HepG2 (cell line): ENCODE results near the gene ZDHHC16. TPM values are rescaled to one million over a fixed set of nuclear protein-coding genes. Genes with fewer than 3 reads are reported as not detected.

ENCODE experiments used
- DDIT3 ChIP-seq: sonication (generic); formaldehyde crosslinking; IDR thresholded peaks from 2 replicates; pipeline ENCODE4 v1.4.0; 2020; ENCODE audit warnings: mild to moderate bottlenecking, missing genetic modification reagents
- GMEB2 ChIP-seq: IDR thresholded peaks from 2 replicates; pipeline ENCODE4 v1.6.1; 2016; ENCODE audit warnings: missing biosample characterization, missing genetic modification reagents, low read depth
- GPBP1L1 ChIP-seq: sonication (generic); formaldehyde crosslinking; IDR thresholded peaks from 2 replicates; pipeline ENCODE4 v1.5.0; 2020; ENCODE audit warnings: mild to moderate bottlenecking, missing genetic modification reagents
- LRRFIP1 ChIP-seq: sonication (generic); formaldehyde crosslinking; conservative IDR thresholded peaks from 2 replicates; pipeline ENCODE4 v1.4.0; 2020; ENCODE audit warnings: missing genetic modification reagents
- MED13 ChIP-seq: sonication (generic); formaldehyde crosslinking; IDR thresholded peaks from 2 replicates; pipeline ENCODE4 v1.5.0; 2020; ENCODE audit warnings: missing genetic modification reagents
- ZMYM3 ChIP-seq: sonication (generic); formaldehyde crosslinking; IDR thresholded peaks from 2 replicates; pipeline ENCODE4 v1.5.1; 2020; ENCODE audit warnings: mild to moderate bottlenecking, missing genetic modification reagents
- ZNF34 ChIP-seq: sonication (generic); formaldehyde crosslinking; IDR thresholded peaks from 2 replicates; pipeline ENCODE4 v1.4.0; 2020; ENCODE audit warnings: mild to moderate bottlenecking, missing genetic modification reagents, borderline replicate concordance
- polyA plus RNA-seq, 8 experiments: library from polyadenylated mRNA; depleted of rRNA in 3 of 8; stranded (reverse) in 7 of 8; unstranded in 1 of 8; fragments of >200 nt; fragmentation: Illumina TruSeq in 4 of 8; extraction: Trizol in 4 of 8; gene quantifications; 2 replicates each; pipeline versions ENCODE4 v1.2.1 to v1.2.3, GENCODE V29; 2011 to 2016; ENCODE audit warnings: low read depth in 4 of 8, missing spikeins in 1 of 8, mixed read lengths in 1 of 8; ENCODE audit not compliant: insufficient read depth in 1 of 8
- total RNA-seq, 5 experiments: library from RNA; depleted of rRNA; stranded (reverse); fragments of >200 nt; fragmentation: Illumina TruSeq; extraction: Trizol; gene quantifications; 2 replicates each; pipeline ENCODE4 v1.2.3, GENCODE V29; 2016; ENCODE audit warnings: low read depth in 1 of 5

Gene ZDHHC16
- total and polyA plus RNA-seq, 2 of the 13 experiments (the other 11 are each of a cell fraction or from before 2014, with no cell fraction given): 40.8 to 41.8 TPM

GRCh38 chr10:97485647-97486281, 39.8 kb downstream of the ZDHHC16 start (continued):
- TF ChIP-seq DDIT3 (no peak), LRRFIP1 (CRISPR knock-in tag) (no peak), GPBP1L1 (CRISPR knock-in tag) (no peak), ZMYM3 (CRISPR knock-in tag) (no peak), GMEB2 (CRISPR knock-in tag) (no peak), MED13 (CRISPR knock-in tag) (no peak), ZNF34 (CRISPR knock-in tag) (no peak)
